ENCODE measurements around the gene PPDPF. TPM values are rescaled to one million over a fixed set of nuclear protein-coding genes. Genes with fewer than 3 reads are reported as not detected.

PPDPF gene
- total RNA-seq, 1 donor from 2014 or later = 99.3 TPM

DNA sequence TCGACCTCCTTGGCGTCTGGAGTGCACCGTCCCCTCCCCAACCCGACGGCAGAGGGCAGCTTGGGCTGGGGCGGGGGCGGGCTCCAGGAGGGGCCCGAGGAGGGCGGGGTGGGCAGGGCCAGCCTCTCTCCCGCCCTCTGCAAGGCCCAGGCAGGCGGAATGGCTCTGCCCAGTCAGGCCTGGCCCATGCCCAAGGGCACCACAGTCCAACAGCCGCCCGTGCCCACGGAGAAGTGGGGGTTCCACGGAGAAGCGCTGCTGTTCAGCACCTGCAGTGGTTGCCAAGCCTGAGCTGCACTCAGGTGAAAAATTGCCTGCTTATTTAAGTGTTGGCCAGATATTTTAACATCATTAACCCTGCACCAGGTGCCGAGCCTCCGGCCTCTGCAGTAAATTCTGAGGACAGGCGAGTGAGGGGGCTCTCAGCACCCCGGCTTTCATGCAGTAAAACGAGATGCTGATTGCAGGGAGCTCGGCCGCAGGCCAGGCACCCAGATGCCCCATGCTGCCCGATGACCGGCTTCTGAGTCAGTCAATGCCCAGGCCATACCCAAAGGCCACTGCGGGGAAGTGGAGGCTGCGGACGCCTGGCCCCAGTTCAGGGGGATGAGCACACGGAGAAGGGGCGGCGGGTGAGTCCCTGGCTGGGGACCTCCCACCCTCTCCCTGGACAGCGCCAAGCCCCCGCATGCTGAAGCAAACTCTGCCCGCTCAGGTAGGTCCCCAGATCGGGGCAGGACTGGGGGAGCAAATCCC lies 27.3 kb downstream of the PPDPF start, which contains the start of gene SRMS:
TSS of gene SRMS (minus strand) at position 25 of the 756 bp plus-strand sequence. CDS start 286 bp downstream, outside the sequence.
- DNase-seq (ENCODE audit: low read depth) = no peak
- TF ChIP-seq, protein P1, sequence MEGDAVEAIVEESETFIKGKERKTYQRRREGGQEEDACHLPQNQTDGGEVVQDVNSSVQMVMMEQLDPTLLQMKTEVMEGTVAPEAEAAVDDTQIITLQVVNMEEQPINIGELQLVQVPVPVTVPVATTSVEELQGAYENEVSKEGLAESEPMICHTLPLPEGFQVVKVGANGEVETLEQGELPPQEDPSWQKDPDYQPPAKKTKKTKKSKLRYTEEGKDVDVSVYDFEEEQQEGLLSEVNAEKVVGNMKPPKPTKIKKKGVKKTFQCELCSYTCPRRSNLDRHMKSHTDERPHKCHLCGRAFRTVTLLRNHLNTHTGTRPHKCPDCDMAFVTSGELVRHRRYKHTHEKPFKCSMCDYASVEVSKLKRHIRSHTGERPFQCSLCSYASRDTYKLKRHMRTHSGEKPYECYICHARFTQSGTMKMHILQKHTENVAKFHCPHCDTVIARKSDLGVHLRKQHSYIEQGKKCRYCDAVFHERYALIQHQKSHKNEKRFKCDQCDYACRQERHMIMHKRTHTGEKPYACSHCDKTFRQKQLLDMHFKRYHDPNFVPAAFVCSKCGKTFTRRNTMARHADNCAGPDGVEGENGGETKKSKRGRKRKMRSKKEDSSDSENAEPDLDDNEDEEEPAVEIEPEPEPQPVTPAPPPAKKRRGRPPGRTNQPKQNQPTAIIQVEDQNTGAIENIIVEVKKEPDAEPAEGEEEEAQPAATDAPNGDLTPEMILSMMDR (conservative IDR thresholded peaks at IDR 0.05; ENCODE audit: low read depth, low read length) = no peak
- H3K4me3 ChIP-seq (ENCODE audit: low read depth, low read length) = no peak within 1 kb of the TSS

DNA sequence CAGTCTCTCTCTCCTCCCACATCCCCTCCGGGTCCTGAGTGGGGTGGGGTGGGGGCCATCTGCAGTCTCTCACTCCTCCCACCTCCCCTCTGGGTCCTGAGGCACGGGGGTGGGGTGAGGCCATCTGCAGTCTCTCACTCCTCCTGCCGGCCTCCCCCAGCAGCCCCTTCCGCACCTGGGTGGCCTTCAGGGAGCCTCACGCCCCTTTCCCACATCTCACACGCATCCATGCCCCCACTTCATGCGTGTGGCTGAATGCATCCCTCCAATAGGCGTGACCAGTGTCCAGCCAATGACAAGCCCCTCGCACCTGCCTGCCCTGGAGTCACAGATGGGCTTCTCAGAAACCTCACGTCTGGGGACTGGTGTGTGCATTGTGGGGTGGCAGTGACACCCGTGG lies 28.0 kb downstream of the PPDPF start:
- no peak overlapping the region for H3K4me3 ChIP-seq (ENCODE audit: low read depth, low read length)
- DNase-seq (ENCODE audit: low read depth) = no peak
- TF ChIP-seq, protein P1 (conservative IDR thresholded peaks at IDR 0.05; ENCODE audit: low read depth, low read length) = no peak

DNA sequence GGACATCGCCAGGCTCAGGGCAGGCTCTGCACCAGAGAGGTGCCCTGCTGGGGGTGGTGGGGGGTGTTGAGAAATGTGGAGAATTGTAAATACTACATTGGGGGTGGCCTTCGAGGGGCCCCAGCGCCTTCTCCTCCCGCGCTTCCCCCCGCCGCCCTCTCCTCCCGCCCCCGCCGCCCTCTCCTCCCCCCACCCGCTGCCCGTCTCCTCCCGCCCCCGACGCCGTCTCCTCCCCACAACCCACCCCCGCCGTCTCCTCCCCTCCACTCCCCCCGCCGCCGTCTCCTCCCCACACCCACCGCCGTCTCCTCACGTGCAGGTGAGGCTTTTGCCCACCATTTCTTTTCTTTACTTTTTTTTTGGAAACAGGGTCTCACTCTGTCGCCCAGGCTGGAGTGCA lies 28.5 kb downstream of the PPDPF start:
- no peak for DNase-seq (ENCODE audit: low read depth)
- TF ChIP-seq, protein P1 (conservative IDR thresholded peaks at IDR 0.05; ENCODE audit: low read depth, low read length) = no peak
- no peak overlapping the region for H3K4me3 ChIP-seq (ENCODE audit: low read depth, low read length)

DNA sequence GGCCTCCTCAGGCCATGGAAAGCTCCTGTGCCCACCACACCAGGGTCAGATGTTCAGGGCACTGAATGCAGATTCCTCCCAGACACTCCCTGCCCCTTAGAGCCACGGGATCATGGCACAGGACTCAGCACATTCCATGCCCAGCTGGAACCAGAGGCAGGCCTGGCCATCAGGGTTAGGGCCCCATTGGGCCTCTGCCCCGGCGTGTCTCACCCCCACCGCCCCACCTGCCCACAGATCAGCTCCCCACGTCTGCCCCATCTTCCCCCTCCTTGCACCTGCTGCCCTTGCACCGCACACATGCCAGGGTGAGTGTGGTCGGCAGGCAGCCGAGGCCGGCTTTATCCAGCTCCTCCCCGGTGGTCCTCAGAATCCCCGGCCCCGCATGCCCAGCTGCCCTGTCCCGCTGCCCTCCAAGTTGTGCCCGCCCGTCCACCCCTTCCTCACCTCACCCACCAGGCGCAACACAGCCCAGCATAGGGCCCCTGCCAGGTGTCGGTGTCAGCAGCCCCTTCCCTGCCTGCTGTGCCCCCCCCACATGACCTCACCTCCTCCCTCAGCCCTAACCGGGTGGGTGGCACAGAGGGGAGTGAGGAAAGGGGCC lies 29.2 kb downstream of the PPDPF start:
- TF ChIP-seq, protein P1 (conservative IDR thresholded peaks at IDR 0.05; ENCODE audit: low read depth, low read length) = no peak
- no peak for DNase-seq (ENCODE audit: low read depth)
- H3K4me3 ChIP-seq (ENCODE audit: low read depth, low read length) = no peak overlapping the region

DNA sequence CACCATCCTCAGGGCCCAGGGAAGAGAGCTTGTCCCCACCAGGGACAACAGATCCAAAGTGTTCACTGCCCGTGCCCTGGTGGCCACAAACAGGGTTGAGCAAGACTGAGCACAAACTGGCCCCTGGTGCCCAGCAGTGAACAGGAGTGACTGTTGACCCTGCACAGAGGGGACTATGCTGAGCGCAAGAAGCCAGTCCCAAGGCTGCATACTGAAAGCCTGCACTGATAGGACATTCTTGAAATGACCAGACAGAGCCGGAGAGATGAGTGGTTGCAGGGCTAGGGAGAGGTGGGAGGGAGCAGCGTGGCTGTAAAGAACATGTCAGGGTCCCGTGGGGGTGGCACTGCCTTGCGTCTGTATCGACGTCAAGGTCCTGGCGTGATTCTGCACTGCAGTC lies 30.5 kb downstream of the PPDPF start:
- TF ChIP-seq, protein P1 (conservative IDR thresholded peaks at IDR 0.05; ENCODE audit: low read depth, low read length) = no peak
- no peak overlapping the region for H3K4me3 ChIP-seq (ENCODE audit: low read depth, low read length)
- no peak for DNase-seq (ENCODE audit: low read depth)

DNA sequence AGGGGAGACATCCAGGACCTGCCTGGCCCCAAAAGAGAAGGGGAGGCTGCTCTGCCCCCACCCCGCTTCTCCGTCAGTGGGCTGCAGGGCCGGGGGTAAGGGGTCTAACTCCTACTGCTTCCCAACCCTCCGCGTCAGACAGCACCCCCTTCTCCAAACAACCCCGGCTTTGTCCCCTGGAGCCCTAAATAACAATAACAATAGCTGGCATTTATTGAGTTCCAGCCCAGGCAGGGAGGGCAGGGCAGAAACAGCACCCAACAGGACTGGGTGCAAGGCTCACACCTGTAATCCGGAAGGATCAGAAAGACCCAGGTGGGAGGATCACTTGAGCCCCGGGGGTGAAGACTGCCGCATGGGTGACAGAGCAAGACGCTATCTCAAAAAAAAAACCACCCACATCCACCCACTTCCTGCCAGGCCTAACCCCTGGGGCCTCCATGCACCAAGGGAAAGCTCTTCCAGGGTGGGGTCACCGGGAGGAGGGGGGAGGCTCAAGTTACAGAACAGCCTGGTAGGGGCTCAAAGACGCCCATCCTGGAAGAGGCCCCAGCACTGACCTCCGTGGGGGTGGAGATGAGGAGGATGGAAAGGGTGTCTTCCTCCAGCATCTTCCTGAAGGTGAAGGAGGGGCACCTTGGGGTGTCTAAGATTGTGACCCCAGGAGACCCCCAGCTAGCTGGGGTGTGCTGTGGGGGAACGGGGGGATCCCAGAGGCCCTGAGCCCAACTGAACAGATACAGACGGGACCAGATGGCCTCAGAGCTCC lies 32.1 kb downstream of the PPDPF start:
- no peak overlapping the region for H3K4me3 ChIP-seq (ENCODE audit: low read depth, low read length)
- TF ChIP-seq, protein P1 (conservative IDR thresholded peaks at IDR 0.05; ENCODE audit: low read depth, low read length) = no peak
- DNase-seq (ENCODE audit: low read depth) = no peak

All from epithelial cell of proximal tubule (primary cell).